Esophagus squamous epithelium (tissue), 5 donors: Measurements from ENCODE around the gene MRPS34. TPM values are rescaled to one million over a fixed set of nuclear protein-coding genes. Genes with fewer than 3 reads are reported as not detected.

ENCODE experiments used
- DNase-seq: peaks from one replicate; lab custom pipeline; 2025; lab: John Stamatoyannopoulos, UW
- H3K27ac ChIP-seq, 4 donors: fragments of 200-600 bp; sonication (generic); one replicate each; pipeline ENCODE4 v1.5.1; 2016 to 2019; ENCODE audit warnings: mild to moderate bottlenecking in 1 of 4
- H3K27me3 ChIP-seq, 4 donors: fragments of 200-600 bp; sonication (generic); 1 replicate in 3 of 4; 2 replicates in 1 of 4; pipeline versions ENCODE4 v1.5.1 to v1.6.0; 2017 to 2021; ENCODE audit warnings: antibody characterized with exemption in 1 of 4
- H3K36me3 ChIP-seq, 3 donors: fragments of 200-600 bp; sonication (generic); one replicate each; pipeline ENCODE4 v1.5.1; 2016 to 2019
- H3K4me1 ChIP-seq, 3 donors: fragments of 200-600 bp; sonication (generic); one replicate each; pipeline ENCODE4 v1.5.1; 2017 to 2019
- H3K4me3 ChIP-seq, 4 donors: fragments of 200-600 bp; sonication (generic); 1 replicate in 3 of 4; 2 replicates in 1 of 4; pipeline ENCODE4 v1.5.1; 2016 to 2019; ENCODE audit warnings: mild to moderate bottlenecking in 2 of 4, moderate library complexity in 1 of 4
- H3K9me3 ChIP-seq, 3 donors: fragments of 200-600 bp; sonication (generic); one replicate each; pipeline ENCODE4 v1.5.1; 2016 to 2019
- POLR2A ChIP-seq, 4 donors: fragments of 450-650 bp; IDR thresholded peaks; one replicate each; pipeline ENCODE4 v1.6.1; 2017; ENCODE audit warnings: antibody characterized with exemption in 4 of 4, mild to moderate bottlenecking in 4 of 4, moderate library complexity in 3 of 4
- WGBS, 2 donors: methylation state at CpG; one replicate each; pipeline ENCODE4 v1.1.5; 2018; 5-methylcytosine and 5-hydroxymethylcytosine counted together
- intact Hi-C: fragments of 100-400 bp; cut with DNase I; formaldehyde crosslinking; loops from one replicate; pipeline ENCODE4 v1.15.0; 2022
- total RNA-seq, 4 donors: library from RNA; depleted of rRNA; stranded (reverse); fragments of >200 nt; gene quantifications; one replicate each; pipeline ENCODE4 v1.1.0, GENCODE V29; 2016
- TF ChIP-seq, protein P1 (sequence below), 6 experiments: fragments of 450-650 bp in 4 of 6; fragments of 200-600 bp in 2 of 6; sonication (generic) in 2 of 6; IDR thresholded peaks; one replicate each; pipeline ENCODE4 v1.5.1; 2016 to 2019; ENCODE audit warnings: antibody characterized with exemption in 6 of 6, mild to moderate bottlenecking in 4 of 6, moderate library complexity in 4 of 6
- donor health status: DM: yes; HTN: yes; CAD: no.

Gene MRPS34
- total RNA-seq, 4 donors from 2014 or later = 89.5 to 158 (median 114) TPM

DNA sequence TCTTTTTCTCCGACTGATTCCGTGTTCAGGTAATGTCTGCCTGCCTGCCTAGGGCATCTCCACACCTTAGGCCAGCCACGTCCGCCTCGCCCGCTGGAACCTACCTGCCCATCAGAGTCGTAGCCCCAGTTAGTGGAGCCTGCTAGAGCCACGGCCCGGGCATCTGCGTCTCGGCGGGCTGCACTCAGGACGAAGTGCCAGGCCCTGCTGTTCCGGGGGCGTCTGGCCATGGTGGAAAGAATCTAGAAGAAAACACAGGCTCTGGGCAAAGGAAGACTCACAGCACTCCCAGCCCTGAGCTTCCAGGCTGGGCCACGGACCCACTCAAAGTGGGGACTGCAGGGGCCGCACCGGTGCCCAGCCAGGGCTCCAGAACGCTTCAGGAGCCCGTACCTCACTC is 8.3 kb upstream of the MRPS34 start:
- Histone ChIP-seq H3K27ac (peak overlapping the region; percentile 80 to 97 (median 94)), H3K9me3 (no peaks in the 10 kb centered on the region), H3K27me3 (no peaks in the 10 kb centered on the region), H3K36me3 (peaks cover 6 to 63% (median 22%) of the 10 kb centered on the region in 3 donors), H3K4me1 (peaks cover 24 to 80% (median 33%) of the 10 kb centered on the region in 3 donors), H3K4me3 (peak overlapping the region; percentile 86 to 96 (median 94))
- no peak for TF ChIP-seq POLR2A (IDR thresholded peaks at IDR 0.05)
- TF ChIP-seq, protein P1, sequence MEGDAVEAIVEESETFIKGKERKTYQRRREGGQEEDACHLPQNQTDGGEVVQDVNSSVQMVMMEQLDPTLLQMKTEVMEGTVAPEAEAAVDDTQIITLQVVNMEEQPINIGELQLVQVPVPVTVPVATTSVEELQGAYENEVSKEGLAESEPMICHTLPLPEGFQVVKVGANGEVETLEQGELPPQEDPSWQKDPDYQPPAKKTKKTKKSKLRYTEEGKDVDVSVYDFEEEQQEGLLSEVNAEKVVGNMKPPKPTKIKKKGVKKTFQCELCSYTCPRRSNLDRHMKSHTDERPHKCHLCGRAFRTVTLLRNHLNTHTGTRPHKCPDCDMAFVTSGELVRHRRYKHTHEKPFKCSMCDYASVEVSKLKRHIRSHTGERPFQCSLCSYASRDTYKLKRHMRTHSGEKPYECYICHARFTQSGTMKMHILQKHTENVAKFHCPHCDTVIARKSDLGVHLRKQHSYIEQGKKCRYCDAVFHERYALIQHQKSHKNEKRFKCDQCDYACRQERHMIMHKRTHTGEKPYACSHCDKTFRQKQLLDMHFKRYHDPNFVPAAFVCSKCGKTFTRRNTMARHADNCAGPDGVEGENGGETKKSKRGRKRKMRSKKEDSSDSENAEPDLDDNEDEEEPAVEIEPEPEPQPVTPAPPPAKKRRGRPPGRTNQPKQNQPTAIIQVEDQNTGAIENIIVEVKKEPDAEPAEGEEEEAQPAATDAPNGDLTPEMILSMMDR (IDR thresholded peaks at IDR 0.05) = no peak
- 45 to 75% methylated on average over 5 to 6 of the region's 20 CpGs for WGBS, 2 donors
- no peak for DNase-seq
- intact Hi-C loops = no loop called here

DNA sequence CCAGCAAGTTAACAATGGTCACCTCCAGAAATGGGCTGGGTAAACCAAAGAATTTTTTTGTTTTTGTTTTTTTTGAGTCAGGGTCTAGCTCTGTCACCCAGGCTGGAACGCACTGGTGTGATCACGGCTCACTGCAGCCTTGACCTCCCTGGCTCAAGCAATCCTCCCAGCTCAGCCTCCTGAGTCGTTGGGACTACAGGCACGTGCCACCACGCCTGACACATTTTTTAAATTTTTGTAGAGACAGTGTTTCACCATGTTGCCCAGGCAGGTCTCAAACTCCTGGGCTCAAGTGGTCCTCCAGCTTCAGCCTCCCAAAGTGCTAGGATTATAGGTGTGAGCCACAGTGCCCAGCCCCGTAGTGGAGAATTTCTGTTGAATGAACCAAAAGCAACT is 7.7 kb upstream of the MRPS34 start:
- Histone ChIP-seq H3K4me1 (peaks cover 24 to 79% (median 33%) of the 10 kb centered on the region in 3 donors), H3K27me3 (no peaks in the 10 kb centered on the region), H3K36me3 (peaks cover 6 to 64% (median 28%) of the 10 kb centered on the region in 3 donors), H3K4me3 (peak overlapping the region in 2 of 4 donors; percentile 91 to 96), H3K9me3 (no peaks in the 10 kb centered on the region), H3K27ac (peak overlapping the region in 2 of 4 donors; percentile 93 to 97)
- no peak for DNase-seq
- TF ChIP-seq, protein P1 (IDR thresholded peaks at IDR 0.05) = no peak
- no peak for TF ChIP-seq POLR2A (IDR thresholded peaks at IDR 0.05)
- intact Hi-C loops = no loop called here
- WGBS, 2 donors = 70 to 77% methylated on average over 5 to 6 of the region's 6 CpGs

DNA sequence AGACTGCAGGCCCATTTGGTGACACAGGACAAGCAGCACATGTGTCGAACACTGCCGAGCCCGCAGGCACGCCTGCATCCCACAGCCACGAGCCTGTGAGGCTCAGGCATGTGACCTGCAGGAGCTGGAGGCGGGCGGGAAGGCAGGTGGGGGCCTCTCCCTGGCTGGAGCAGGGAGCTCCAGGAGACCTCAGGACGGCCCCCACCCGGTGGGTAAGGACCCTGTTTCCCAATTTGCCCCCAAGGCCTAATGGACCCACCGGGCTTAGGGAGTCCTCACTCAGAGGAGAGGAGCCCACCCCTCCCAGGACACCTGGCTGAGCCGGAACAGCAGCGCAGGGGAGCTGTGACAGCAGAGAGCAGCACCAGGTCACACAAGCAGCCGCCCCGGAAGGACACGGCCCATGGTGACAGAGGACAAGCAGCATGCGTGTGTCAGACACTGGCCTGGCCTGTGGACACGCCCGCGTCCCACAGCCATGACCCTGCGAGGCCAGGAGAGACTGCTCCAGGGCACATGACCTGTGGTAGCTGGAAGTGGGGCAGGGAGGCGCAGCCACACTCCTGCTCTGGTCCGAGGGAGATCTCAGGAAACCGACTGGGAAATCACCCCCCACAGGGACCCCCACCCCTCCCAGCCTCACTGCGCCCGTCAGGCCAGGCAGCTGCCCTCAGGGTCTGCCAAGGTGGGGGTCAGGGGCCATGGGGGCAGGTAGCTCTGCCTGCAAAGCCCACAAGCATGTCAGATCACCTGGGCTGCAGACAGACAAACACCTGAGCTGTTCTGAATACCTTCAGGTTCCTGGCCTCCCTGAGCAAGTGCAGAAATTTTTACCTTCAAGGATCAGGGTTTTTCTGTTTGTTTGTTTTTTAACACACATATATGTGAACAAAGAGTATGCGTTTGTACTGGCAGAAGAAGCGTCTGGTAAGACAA is 7.1 kb upstream of the MRPS34 start:
- Histone ChIP-seq H3K4me1 (peaks cover 24 to 77% (median 30%) of the 10 kb centered on the region in 3 donors), H3K36me3 (peaks cover 6 to 64% (median 28%) of the 10 kb centered on the region in 3 donors), H3K27ac (peak overlapping the region; percentile 19 to 97 (median 48)), H3K27me3 (no peaks in the 10 kb centered on the region), H3K4me3 (peak overlapping the region in 1 of 4 donors; percentile 96), H3K9me3 (no peaks in the 10 kb centered on the region)
- 74 to 91% methylated on average over 2 to 14 of the region's 27 CpGs for WGBS, 2 donors
- no peak for TF ChIP-seq POLR2A (IDR thresholded peaks at IDR 0.05)
- TF ChIP-seq, protein P1 (IDR thresholded peaks at IDR 0.05) = no peak
- no peak for DNase-seq
- intact Hi-C loops = no loop called here

GRCh38 chr16:1779234-1779701 is 6.3 kb upstream of the MRPS34 start:
- peaks cover 6 to 67% (median 28%) of the 10 kb centered on the region in 3 donors for H3K36me3 ChIP-seq
- H3K27me3 ChIP-seq = no peaks in the 10 kb centered on the region
- no peak for DNase-seq
- no peak for TF ChIP-seq POLR2A (IDR thresholded peaks at IDR 0.05)
- TF ChIP-seq, protein P1 (IDR thresholded peaks at IDR 0.05) = no peak
- peak overlapping the region in 3 of 4 donors; percentile 39 to 97 (median 57) for H3K27ac ChIP-seq
- no peaks in the 10 kb centered on the region for H3K9me3 ChIP-seq
- intact Hi-C loops = no loop called here
- WGBS, 2 donors = 33 to 40% methylated on average over 1 of the region's 8 CpGs
- H3K4me1 ChIP-seq = peaks cover 26 to 77% (median 30%) of the 10 kb centered on the region in 3 donors
- H3K4me3 ChIP-seq = no peak overlapping the region
